ENCODE results near the gene DTNBP1.

DNA sequence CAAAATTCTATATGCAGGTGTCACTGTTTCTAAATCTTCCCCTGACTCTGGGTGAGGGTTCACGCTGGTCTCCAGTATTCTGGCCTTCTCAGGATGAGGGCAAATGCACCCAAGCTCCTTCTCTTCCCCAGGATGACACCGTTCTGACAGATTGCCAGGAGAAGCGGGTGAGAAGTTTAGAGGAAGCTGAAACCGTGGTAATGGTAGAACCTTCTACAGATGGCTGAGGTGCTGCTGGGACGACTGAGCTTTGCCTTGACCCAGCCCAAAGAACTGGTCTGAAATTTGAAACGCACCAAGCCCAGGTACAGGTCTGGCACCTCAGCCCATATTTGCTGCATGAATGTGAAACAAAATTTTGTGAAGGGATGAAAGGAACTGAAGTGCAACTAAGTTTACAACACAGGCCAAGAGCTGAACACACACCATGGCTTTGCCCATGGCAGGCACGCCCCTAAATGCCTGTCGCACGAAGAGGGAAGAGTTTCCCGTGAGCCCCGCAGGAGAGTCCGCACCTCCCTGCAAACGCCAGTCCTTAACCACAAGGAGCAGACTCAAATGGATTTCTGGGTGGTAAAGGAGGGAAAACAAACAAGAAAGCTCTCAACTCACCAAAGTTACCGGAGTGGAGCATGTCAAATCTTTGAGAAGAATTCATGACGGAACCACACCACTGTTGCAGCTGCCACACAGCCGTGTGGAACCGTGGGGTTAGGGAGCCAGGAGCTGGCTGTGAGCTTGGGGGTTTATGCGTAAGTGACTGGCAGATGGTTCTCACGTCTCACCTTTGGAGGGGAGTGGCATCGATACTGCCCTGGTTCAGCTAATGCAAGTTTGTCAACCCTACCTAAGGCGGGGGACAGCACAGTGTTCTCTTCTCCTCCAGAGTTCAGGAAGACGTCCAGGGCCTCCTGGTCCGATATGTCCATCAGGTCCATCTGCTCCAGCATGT lies 138.9 kb downstream of the DTNBP1 start:
- TF ChIP-seq CTCF (IDR thresholded peaks at IDR 0.05) = no peak
- no peak for TF ChIP-seq POLR2A (IDR thresholded peaks at IDR 0.05)

Measured in adrenal gland (tissue), 5 donors.